Prostate gland (tissue), 2 donors: ENCODE results near the gene ALG8.

Experiments used
- POLR2A ChIP-seq: fragments of 450-650 bp; IDR thresholded peaks from one replicate; pipeline ENCODE4 v1.6.1; 2016; ENCODE audit warnings: antibody characterized with exemption, mild to moderate bottlenecking
- POLR2AphosphoS5 ChIP-seq: sonication (generic); formaldehyde crosslinking; IDR thresholded peaks from one replicate; pipeline ENCODE4 v1.6.1; 2017; ENCODE audit warnings: antibody characterized with exemption
- TF ChIP-seq, protein P1 (sequence below), 4 experiments: fragments of 200-600 bp in 2 of 4; fragments of 450-650 bp in 2 of 4; sonication (generic) in 2 of 4; IDR thresholded peaks; 1 replicate in 3 of 4; 2 replicates in 1 of 4; pipeline ENCODE4 v1.5.1; 2016 to 2019; ENCODE audit warnings: antibody characterized with exemption in 4 of 4, mild to moderate bottlenecking in 2 of 4, moderate library complexity in 2 of 4

DNA sequence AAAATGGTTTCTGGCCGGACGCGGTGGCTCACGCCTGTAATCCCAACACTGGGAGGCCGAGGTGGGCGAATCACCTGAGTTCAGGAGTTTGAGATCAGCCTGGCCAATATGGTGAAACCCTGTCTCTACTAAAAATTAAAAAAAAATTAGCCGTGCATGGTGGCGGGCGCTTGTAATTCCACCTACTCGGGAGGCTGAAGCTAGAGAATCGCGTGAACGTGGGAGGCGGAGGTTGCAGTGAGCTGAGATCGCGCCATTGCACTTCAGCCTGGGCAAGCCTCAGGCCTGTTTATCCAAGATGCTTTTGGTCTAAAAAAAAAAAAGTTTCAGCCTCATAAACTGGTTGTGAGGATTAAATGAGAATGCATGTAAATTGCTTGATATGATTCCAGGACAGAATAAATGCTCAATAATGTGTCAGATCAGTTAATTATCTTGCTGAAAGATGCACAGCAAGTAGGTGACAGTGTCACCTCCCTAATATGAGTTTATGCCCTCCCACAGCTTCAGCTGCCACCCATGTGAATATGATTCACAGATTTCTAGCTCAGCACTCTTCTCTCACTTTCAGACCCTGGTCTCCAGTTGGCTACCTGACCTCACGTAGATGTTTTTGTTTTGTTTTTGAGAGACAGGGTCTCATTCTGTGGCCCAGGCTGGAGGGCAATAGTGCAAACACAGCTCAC, 1.1 kb upstream of the ALG8 start:
- TF ChIP-seq POLR2A (no peak), POLR2AphosphoS5 (no peak)
- TF ChIP-seq, protein P1, sequence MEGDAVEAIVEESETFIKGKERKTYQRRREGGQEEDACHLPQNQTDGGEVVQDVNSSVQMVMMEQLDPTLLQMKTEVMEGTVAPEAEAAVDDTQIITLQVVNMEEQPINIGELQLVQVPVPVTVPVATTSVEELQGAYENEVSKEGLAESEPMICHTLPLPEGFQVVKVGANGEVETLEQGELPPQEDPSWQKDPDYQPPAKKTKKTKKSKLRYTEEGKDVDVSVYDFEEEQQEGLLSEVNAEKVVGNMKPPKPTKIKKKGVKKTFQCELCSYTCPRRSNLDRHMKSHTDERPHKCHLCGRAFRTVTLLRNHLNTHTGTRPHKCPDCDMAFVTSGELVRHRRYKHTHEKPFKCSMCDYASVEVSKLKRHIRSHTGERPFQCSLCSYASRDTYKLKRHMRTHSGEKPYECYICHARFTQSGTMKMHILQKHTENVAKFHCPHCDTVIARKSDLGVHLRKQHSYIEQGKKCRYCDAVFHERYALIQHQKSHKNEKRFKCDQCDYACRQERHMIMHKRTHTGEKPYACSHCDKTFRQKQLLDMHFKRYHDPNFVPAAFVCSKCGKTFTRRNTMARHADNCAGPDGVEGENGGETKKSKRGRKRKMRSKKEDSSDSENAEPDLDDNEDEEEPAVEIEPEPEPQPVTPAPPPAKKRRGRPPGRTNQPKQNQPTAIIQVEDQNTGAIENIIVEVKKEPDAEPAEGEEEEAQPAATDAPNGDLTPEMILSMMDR (IDR thresholded peaks at IDR 0.05) = no peak
